Mucosa of gallbladder (tissue), 1 donor: ENCODE measurements around the gene ATP6V0C. TPM values are rescaled to one million over a fixed set of nuclear protein-coding genes. Genes with fewer than 3 reads are reported as not detected.
"Not testable (repeated sequence)": the region's sequence is repeated elsewhere in the genome, so short reads cannot be mapped to it uniquely, and the experiment has no call there.

Experiments used
- DNase-seq: peaks from one replicate; pipeline ENCODE4 v3.0.0-alpha.2; 2020; ENCODE audit warnings: low spot score
- total RNA-seq: library from RNA; stranded (reverse); gene quantifications from one replicate; pipeline ENCODE4 v1.2.1, GENCODE V29; 2021
- donor health status: DM: no; HTN: no; CAD: no.

The ATP6V0C gene
- total RNA-seq, 1 donor from 2014 or later: 246 TPM

DNA sequence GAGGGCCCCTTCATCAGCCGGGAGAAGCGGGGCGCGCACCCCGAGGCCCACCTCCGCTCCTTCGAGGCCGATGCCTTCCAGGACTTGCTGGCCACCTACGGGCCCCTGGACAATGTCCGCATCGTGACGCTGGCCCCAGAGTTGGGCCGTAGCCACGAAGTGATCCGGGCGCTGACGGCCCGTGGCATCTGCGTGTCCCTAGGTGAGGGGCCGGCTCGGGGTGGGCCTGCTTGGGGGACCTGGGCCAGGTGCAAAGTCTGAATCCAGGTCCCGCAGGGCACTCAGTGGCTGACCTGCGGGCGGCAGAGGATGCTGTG, 14.0 kb downstream of the ATP6V0C start:
- no peak for DNase-seq

DNA sequence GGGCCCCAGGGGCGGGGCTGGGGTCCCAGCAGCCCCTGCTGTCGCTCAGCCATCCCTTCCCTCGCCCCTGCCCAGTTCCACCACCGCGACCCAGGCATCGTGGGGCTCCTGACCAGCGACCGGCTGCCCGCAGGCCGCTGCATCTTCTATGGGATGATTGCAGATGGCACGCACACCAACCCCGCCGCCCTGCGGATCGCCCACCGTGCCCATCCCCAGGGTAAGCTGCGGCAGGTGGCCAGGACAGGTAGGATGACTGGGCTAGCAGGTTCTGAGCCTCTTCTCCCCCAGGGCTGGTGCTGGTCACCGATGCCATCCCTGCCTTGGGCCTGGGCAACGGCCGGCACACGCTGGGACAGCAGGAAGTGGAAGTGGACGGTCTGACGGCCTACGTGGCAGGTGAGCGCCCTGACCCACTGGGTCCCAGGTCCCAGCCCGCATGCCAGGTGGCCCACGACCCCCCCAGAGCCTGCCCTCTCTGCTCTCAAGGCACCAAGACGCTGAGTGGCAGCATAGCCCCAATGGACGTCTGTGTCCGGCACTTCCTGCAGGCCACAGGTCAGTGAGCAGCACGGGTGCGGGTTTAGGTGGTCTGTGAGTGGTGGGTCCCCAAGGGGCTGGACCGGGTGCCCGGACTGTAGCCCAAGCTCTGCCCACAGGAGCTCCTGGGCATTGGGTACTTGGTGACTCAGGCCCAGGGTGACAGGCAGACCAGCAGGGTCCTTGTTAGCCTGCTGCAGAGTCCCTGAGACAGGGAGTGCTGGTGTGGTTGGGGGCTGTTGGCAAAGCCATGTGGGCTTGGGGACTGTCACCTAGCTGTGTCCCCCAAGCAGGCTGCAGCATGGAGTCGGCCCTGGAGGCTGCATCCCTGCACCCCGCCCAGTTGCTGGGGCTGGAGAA, 14.7 kb downstream of the ATP6V0C start:
- DNase-seq: no peak

DNA sequence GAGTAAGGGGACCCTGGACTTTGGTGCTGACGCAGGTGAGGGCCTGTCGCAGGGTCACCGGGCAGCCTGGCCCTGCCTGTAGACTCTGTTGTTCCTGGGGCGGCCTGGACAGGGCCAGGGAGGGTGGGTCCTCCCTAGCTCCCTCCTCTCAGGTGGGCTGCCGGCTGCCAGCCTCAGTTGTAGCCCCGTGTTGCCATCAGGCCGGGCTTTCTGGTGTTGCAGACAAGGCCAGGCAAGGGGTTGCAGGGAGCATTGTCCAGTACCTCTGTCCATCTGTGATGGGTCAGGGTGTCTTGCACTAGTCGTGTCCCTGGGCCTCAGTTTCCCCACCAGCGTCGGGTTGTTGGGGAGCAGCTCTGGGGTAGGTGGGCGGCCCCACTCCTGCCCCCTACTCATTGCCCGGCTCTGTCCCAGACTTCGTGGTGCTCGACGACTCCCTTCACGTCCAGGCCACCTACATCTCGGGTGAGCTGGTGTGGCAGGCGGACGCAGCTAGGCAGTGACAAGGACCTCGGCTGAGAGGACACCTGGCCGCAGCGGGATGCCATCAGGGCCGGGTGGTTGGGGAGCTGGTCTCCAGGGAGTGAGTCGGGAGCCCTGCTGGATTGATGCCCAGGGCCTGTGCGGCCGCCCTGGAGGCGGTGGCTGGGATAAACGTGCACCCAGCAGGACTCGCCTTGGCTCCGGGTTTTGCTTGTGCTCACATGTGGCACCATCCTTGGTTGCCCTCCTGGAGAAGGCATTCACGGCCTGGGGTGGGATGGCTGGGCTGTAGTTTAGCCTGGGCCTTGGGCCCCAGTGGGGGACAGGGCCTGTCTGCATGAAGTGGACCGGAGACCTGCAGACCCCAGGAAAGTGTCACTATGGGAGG, 15.5 kb downstream of the ATP6V0C start:
- no peak for DNase-seq

DNA sequence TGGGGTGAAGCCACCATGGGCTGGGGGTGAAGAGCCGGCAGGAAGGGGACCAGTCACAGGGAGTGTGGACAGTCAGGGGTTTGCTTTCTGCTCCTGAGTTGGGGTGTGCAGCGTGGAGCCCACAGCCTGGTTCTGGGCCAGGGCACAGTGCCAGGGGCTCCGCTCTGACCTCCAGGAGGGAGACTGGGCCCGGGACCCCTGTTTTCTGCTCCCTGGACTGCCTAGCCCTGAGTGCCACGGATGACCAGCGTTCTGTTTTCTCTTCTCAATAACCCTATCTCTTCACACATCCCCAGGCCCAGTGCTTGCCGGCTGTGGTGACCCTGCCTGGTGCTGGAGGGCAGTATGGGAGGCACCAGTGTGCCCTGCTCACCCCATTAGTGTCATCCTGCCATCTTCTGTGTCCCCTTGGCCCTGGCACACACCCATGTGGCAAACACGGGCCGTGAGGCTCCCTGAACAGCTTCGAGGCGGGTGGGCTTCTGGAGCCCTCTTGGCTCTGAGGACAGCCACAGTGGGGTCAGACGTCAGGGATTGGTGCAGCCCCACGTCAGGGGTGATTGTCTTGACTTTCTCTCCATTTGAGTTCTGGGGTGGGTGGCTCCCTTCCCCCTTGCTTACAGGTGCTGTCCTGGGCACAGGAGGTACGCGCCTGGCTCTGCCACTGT, 16.3 kb downstream of the ATP6V0C start:
- DNase-seq: no peak

DNA sequence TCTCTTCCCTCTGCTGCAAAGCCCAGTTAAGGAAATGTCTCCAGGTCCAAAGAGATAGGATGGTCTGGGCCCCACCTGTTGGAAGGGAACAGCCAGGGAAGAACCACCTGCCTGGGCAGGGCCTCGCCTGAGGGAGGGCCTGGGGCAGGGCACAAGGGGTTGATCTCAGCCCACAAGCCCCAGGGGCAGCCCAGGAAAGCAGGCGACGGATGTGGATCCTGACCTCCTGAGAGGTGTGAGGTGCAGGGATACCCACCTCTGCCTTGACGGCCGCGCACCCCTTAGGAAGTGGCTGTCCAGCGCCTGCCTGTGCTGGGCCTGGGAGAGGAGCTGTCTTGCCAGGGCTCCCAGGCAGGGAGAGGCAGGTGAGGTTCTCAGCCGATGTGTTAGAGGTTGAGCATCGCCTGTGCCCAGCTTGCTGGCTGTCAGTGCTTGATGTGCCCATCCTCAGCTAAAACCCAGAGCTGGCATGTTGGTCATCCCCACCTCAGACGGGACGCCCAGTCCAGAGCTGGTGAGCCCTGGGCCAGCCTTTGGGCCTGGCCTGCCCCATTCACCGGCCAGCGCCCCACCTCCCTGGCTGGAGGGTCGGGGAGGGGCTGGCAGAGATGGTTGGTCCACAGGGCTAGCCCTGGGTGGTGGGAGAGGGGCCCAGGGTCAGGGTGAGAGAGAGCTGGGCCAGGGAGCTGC, 17.0 kb downstream of the ATP6V0C start:
- no peak for DNase-seq

DNA sequence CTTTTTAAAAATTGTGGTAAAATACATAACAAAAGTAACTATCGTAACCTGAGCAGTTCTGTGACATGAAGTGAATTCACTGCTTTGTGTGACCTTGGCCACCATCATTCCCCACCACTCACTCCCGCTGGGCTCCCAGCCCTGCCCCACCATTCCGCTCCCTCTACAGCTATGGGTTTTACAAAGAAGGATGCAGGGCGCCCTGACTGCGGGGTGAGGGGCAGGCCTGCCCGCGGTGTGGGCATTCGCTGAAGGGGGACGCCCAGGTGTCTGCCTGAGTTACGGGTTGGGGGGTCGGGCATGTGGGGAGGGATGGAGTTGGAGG, 17.6 kb downstream of the ATP6V0C start, which contains the start of gene CEMP1:
Gene CEMP1, minus strand, starts transcription at position 38 of the 325 bp plus-strand sequence. CDS start 335 bp downstream, outside the sequence.
- no peak for DNase-seq

DNA sequence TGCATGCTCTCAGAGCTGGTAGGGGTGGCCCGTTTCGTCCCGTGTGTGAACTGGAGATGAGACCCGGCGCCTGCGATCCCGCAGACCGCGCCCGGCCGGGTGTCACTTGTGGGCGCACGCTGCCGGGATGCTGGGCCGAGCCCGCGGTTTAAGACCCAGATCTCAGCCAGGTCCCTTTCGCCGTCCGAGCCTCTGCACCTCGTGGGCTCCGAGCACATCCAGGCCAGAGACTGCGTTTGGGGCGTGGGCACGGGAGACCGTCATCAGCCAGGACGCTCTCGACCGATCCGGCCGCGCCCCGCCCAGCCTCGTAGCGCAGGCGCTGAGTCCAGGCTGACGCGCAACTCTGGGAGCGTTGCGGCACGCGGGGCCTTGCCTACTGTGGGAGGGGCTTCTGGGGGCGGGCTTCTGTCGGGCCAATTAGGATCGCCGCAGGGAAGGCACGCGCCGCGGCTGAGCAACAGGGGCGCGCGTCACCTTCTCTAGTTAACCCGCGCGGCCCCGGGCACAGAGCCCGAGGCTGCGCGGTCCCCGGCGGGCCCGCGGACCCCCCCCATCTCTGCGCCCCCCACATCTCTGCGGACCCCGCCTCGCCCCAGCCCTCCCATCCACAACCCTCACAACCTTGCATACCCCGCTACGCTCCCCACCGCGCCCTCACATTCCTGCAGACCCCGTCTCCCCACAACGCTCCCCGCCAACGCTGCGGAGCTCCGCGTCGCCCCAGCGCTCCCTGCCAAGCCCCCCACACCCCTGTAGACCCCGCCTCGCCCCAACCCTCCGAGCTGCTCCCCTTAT, 18.1 kb downstream of the ATP6V0C start:
- DNase-seq: peak; percentile 98

DNA sequence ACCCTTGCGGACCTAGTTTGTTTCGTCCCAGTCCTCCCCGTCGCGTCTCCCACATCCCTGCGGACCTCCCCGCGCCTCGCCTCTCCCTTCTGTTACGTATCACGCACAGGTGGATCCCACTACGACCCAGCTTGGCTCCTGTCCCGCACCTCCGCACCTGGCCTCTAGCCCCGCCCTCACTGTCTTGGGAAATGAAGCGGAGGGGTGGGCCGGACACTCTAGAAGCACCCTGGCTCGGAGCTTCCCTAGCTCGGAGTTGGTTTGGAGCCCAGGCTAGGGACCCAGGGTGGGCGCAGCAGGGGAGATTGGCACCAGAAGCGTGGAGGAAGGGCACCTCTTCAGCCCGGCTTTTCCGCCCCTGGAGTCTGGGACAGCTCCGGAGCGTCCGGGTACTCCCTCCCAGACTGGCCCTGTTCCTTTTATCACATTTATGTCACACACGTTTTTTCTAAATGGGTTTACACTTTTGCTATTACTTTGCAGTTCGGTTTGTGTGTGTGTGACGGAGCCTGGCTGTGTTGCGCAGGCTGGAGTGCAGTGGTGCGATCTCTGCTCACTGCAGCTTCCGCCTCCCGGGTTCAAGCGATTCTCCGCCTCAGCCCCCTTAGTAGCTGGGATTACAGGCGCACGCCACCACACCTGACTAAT, 18.9 kb downstream of the ATP6V0C start:
- DNase-seq: peak; percentile 76

DNA sequence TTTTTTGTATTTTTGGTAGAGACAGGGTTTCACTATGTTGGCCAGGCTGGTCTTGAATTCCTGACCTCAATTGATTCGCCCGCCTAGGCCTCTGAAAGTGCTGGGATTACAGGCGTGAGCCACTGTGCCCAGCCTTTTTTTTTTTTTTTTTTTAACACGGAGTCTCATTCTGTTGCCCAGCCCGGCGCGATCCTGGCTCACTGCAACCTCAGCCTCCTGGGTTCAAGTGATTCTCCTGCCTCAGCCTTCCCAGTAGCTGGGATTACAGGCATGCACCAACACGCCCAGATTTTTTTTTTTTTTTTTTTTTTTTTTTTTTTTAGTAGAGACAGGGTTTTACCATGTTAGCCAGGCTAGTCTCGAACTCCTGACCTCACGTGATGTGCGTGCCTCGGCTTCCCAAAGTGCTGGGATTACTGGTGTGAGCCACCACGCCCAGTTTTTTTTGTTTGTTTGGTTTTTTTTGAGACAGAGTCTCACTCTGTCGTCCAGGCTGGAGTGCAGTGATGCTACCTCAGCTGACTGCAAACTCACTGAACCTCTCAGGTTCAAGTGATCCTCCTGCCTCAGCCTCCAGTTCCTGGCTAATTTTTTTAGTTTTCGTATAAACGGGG, 19.5 kb downstream of the ATP6V0C start:
- DNase-seq: not testable (repeated sequence)

DNA sequence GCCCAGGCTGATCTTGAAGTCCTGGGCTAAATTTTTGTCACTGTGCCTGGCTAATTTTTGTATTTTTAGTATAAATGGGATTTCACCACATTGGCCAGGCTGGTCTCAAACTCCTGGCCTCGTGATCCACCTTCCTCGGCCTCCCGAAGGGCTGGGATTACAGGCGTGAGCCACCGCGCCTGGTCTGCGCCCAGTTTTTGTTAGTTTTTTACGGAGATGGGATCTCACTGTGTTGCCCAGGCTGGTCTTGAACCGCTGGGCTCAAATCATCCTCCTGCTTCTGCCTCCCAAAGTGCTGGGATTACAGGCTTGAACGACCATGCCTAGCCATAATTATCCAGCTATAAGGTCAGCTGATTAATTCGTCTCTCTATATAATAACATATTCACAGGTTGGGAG, 20.2 kb downstream of the ATP6V0C start:
- no peak for DNase-seq

DNA sequence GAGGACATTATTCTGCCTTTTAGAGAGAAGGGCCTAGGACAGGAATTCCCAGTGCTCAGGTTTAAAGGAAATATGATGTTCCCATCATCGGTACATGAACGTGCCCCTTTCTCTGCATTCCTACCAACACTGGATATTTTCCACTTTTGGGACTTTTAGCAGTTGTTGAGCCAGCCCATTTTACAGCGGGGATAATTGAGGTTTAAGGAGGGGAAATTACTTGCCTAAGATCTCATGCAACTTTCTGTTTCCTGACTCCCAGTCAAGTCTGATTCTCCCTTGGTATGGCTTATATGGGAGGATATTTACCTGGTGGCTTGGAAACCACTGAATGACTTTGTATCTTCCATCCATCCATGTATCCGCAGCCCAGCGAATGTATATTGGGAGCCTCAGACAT, 20.6 kb downstream of the ATP6V0C start:
- DNase-seq: not testable (repeated sequence)

DNA sequence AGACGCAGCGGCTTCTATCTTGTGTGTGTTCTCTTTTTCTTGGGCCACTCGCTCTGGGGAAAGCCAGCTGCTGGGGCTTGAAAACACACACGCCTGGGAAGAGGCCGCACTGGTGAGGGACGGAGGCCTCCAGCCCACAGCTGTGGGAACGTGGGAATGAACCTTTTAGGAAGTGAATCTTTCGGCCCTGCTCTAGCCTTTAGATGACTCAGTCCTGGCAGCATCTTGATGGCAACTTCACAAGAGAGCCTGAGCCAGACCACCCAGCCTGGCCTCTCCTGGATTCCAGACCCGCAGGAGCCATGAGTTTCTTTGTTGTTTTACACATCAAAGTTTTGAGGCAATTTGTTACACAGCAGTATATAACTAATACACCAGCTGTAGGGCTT, 21.9 kb downstream of the ATP6V0C start:
- DNase-seq: no peak

DNA sequence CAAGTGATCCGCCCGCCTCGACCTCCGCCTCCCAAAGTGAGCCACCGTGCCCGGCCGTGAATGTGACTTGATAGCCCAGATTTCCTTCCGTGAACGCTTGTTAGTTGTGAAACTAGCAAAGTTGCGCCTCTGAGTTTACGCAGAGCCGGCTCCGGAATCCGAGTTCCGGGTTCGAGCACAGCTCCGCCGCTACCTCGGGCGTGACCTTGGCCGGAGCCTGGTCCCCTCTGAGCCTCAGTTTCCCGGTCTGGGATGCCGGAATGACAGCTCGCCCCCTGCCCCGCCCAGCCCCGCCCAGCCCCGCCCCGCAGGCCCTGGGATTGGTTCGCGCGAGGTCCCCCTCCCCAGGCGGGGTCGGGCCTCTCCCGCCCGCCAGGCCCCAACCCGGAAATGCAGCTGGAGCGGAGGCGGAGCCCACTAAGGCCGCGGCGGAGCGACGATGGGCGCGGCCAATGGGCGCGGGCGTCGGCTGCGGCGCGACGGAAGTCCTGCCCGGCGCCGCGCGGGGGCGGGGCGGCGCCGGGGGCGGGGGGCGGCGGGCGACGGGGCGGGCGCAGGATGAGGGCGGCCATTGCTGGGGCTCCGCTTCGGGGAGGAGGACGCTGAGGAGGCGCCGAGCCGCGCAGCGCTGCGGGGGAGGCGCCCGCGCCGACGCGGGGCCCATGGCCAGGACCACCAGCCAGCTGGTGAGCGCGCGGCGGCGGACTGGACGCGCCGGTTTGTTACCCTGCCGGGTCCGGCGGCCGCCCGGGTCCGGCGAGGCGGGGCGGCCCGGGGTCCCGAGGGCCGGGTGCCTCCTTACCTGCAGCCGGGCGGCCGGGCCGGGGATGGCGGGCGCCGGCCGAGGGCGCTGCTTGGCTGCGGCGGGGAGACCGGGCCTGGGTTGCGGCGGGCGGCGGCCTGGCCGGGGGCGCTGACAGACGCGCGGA, 24.0 kb downstream of the ATP6V0C start, which contains the start of gene PDPK1:
Gene PDPK1, plus strand, starts transcription at position 571 of the 929 bp plus-strand sequence. Its CDS starts 92 bp downstream, at position 663.
- peak; percentile 95 for DNase-seq

DNA sequence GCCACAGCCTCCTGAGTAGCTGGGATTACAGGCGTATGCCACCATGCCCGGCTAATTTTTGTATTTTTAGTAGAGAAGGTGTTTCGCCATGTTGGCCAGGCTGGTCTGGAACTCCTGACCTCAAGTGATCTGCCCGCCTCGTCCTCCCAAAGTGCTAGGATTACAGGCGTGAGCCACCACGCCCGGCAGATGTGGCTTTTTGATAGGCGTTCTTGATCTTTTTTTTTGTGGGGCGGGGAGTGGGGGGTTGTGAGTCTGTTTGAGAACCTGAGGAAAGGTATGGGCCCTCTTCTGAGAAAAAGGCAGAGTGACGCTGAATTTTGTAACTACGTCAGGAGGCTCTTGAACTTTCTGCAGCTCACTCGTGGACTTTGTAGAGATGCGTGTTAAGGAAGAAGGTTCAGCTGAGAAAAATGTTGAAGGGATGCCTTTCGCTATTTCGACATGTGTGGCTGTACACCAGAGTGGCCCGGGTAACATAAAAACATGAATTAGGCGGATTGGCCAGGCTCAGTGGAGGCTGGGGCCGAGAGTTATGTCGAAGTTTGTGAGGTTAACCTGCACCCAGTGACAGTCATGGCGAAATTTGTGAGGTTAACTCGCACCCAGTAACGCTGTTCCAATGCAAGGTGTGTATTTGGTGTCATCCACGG, 25.6 kb downstream of the ATP6V0C start:
- not testable (repeated sequence) for DNase-seq

DNA sequence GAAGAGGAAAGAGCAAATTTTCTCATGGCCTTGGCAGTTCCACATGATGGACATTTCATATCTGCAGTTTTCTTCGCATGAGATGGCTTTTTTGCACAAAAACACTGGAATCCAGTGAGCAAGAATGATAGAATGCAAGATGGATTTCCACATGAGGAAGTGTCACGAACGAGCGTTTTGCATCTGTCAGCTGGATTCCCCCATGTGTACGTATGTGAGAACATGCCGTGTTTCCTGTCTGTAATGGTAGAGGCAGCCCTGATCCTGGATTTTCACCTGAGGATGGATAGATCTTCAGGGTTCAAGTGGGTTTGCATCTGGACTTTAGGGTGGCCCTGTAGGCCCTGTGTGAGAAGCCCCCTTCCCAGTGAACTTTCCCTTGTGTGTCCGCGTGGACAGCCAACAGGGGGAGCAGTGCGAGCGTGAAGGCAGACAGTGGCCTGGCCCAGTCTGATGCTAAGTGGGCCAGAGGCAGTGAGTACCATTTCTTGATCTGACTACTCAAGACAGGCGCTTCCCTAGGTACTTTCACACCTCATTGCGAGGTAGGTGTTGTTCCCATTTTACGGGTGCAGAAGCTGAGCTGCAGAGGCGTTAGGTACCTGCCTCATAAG, 26.2 kb downstream of the ATP6V0C start:
- DNase-seq: peak; percentile 18

DNA sequence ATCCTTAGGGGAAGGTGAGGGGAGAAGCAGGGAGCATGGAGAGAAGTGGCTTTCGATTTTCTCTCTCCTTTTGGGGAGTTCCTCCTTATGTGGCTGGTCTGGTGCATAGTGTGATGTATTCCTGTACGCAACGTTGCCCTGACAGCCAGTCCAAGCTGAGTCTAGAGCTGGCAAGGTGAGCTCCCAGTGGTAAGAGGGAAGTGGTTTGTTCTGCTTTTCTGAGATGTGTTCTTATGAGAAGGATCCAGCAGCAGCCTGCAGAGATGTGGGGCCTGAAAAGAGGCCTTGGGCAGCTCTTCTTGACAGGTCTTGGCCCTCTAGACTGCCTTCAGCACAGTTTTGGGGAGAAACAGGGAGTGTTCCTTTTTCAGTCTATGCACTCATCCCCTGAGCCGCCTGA, 27.2 kb downstream of the ATP6V0C start:
- not testable (repeated sequence) for DNase-seq

DNA sequence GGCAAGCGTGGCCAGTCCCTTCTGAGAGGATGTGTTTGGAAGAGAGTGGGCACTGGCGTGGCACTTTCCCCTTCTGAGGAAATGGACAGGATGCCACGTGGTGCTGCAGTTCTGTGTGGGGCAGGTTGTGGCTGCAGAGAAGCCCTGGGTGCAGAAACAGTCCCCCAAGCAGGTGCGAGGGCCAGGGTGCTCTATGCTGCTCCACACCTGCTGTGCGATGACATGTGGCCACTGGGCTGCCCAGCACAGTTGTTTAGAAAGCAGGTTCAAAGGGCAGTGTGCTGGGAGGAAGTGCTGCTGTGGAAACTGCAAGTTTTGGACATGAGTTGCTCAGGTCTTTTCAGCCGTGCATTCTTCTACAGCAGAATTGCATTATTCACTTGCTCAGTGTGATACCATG, 27.7 kb downstream of the ATP6V0C start:
- DNase-seq: not testable (repeated sequence)

DNA sequence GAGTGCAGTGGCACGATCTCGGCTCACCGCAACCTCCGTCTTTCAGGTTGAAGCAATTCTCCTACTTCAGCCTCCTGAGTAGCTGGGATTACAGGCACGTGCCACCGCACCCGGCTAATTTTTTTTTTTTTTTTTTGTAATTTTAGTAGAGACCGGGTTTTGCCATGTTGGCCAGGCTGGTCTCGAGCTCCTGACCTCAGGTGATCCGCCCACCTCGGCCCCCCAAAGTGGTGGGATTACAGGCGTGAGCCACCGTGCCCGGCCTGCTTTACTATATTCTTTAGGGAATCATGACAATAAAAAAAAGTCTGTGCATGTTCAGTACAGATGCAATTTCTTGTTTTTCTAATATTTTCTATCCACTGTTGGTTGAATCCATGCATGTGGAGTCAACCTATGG, 30.0 kb downstream of the ATP6V0C start:
- DNase-seq: not testable (repeated sequence)
